Neural cell (in vitro differentiated cells): ENCODE results near the gene CLEC12A. TPM values are rescaled to one million over a fixed set of nuclear protein-coding genes. Genes with fewer than 3 reads are reported as not detected.

ENCODE experiments used
- H2AFZ ChIP-seq: fragments of 200-600, 300-800 bp; sonication (generic), shearing (Covaris generic); 2 replicates; pipeline ENCODE4 v1.6.0; 2014; ENCODE audit warnings: low read depth, mild to moderate bottlenecking, antibody characterized with exemption, low read length, moderate library complexity
- H3F3A ChIP-seq: fragments of 200-600 bp; shearing (Covaris generic); 2 replicates; pipeline ENCODE4 v1.6.1; 2016; ENCODE audit warnings: mild to moderate bottlenecking, moderate library complexity, mixed read lengths, antibody characterized with exemption, low read length; ENCODE audit not compliant: insufficient read depth, poor library complexity, severe bottlenecking
- H3K27ac ChIP-seq: fragments of 200-600, 300-800 bp; sonication (generic), shearing (Covaris generic); 2 replicates; pipeline ENCODE4 v1.5.1; 2014; ENCODE audit warnings: mild to moderate bottlenecking, low read length, moderate library complexity
- H3K27me3 ChIP-seq: fragments of 300-800, 200-600 bp; sonication (generic), shearing (Covaris generic); 2 replicates; pipeline ENCODE4 v1.6.0; 2014; ENCODE audit warnings: mild to moderate bottlenecking, low read depth, low read length, moderate library complexity; ENCODE audit not compliant: insufficient read depth
- H3K36me3 ChIP-seq: fragments of 300-800, 200-600 bp; sonication (generic), shearing (Covaris generic); 2 replicates; pipeline ENCODE4 v1.5.1; 2014; ENCODE audit warnings: mild to moderate bottlenecking, antibody characterized with exemption, low read length, moderate library complexity; ENCODE audit not compliant: insufficient read depth
- H3K4me2 ChIP-seq: fragments of 300-800, 200-600 bp; sonication (generic), shearing (Covaris generic); 2 replicates; pipeline ENCODE4 v1.6.0; 2014; ENCODE audit warnings: mild to moderate bottlenecking, low read length
- H3K4me3 ChIP-seq: fragments of 300-800, 200-600 bp; sonication (generic), shearing (Covaris generic); 2 replicates; pipeline ENCODE4 v1.5.1; 2014; ENCODE audit warnings: mild to moderate bottlenecking, low read length, moderate library complexity
- H3K79me2 ChIP-seq: fragments of 200-600 bp; shearing (Covaris generic); replicated peaks from 2 replicates; pipeline ENCODE4 v1.6.0; 2014; ENCODE audit warnings: mild to moderate bottlenecking, low read length, moderate library complexity; ENCODE audit not compliant: insufficient read depth
- H3K9ac ChIP-seq: fragments of 300-800, 200-600 bp; sonication (generic), shearing (Covaris generic); 2 replicates; pipeline ENCODE4 v1.6.1; 2016; ENCODE audit warnings: mild to moderate bottlenecking, low read length, mixed read lengths
- H3K9me2 ChIP-seq: fragments of 200-600 bp; shearing (Covaris generic); 2 replicates; pipeline ENCODE4 v1.6.1; 2016; ENCODE audit warnings: mild to moderate bottlenecking, low read length, mixed read lengths; ENCODE audit not compliant: insufficient read depth
- H3K9me3 ChIP-seq: fragments of 200-600, 300-800 bp; sonication (generic), shearing (Covaris generic); 2 replicates; pipeline ENCODE4 v1.6.1; 2016; ENCODE audit warnings: mild to moderate bottlenecking, mixed run types, low read length, moderate library complexity, mixed read lengths
- H4K20me1 ChIP-seq: fragments of 200-600 bp; shearing (Covaris generic); 2 replicates; pipeline ENCODE4 v1.6.1; 2016; ENCODE audit warnings: mild to moderate bottlenecking, mixed run types; ENCODE audit not compliant: insufficient read depth
- EP300 ChIP-seq: fragments of 450-650 bp; conservative IDR thresholded peaks from 2 replicates; pipeline ENCODE4 v1.6.1; 2014; ENCODE audit warnings: antibody characterized with exemption, mild to moderate bottlenecking, moderate library complexity; ENCODE audit not compliant: poor library complexity, severe bottlenecking
- EZH2 ChIP-seq: fragments of 200-600, 300-800 bp; shearing (Covaris generic), sonication (generic); IDR thresholded peaks from 2 replicates; pipeline ENCODE4 v1.6.1; 2014; ENCODE audit warnings: antibody characterized with exemption, low read length, borderline replicate concordance, mild to moderate bottlenecking; ENCODE audit not compliant: insufficient read depth, poor library complexity, severe bottlenecking
- MXI1 ChIP-seq: fragments of 450-650 bp; conservative IDR thresholded peaks from 2 replicates; pipeline ENCODE4 v1.6.1; 2014; ENCODE audit warnings: antibody characterized with exemption, mild to moderate bottlenecking; ENCODE audit not compliant: poor library complexity, severe bottlenecking
- POLR2AphosphoS5 ChIP-seq: IDR thresholded peaks from 2 replicates; pipeline ENCODE4 v1.6.1; 2012
- RAD21 ChIP-seq: fragments of 450-650 bp; conservative IDR thresholded peaks from 2 replicates; pipeline ENCODE4 v1.6.1; 2014; ENCODE audit warnings: antibody characterized with exemption, mild to moderate bottlenecking, moderate library complexity
- SMC3 ChIP-seq: fragments of 450-650 bp; conservative IDR thresholded peaks from 2 replicates; pipeline ENCODE4 v1.6.1; 2014; ENCODE audit warnings: antibody characterized with exemption, mild to moderate bottlenecking, moderate library complexity; ENCODE audit not compliant: poor library complexity
- TAF1 ChIP-seq: IDR thresholded peaks from 2 replicates; pipeline ENCODE4 v1.6.1; 2012; ENCODE audit warnings: low read depth
- polyA plus RNA-seq: library from polyadenylated mRNA; depleted of rRNA; stranded (reverse); fragments of >200 nt; gene quantifications from 2 replicates; pipeline ENCODE4 v1.2.3, GENCODE V29; 2014
- TF ChIP-seq, protein P1 (sequence below): IDR thresholded peaks from 2 replicates; pipeline ENCODE4 v1.6.1; 2012; ENCODE audit warnings: borderline replicate concordance
- TF ChIP-seq, protein P2 (sequence below): fragments of 450-650 bp; IDR thresholded peaks from 2 replicates; pipeline ENCODE4 v1.5.1; 2014; ENCODE audit warnings: antibody characterized with exemption, mild to moderate bottlenecking, moderate library complexity; ENCODE audit not compliant: poor library complexity, severe bottlenecking

The CLEC12A gene
- polyA plus RNA-seq, 1 donor from 2014 or later: not detected

DNA sequence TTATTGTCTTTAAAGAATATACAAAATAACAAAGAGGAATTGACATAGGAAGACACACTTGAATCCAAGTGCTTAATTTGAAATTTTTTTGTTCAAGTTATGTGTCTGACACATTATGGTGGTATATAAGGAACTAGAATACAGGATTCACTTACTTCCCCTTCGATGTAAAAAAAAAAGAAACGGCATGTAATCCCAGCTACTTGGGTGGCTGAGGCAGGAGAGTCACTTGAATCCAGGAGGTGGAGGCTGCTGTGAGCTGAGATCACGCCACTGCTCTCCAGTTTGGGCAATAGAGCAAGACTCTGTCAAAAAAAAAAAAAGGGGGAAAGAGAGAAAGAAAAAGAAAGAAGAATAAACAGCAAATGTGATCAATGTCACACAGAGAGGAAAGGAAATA is 8.9 kb downstream of the CLEC12A start:
- H3F3A ChIP-seq: no peaks in the 10 kb centered on the region
- H2AFZ ChIP-seq: no peak overlapping the region
- H3K27me3 ChIP-seq: no peaks in the 10 kb centered on the region
- H3K4me3 ChIP-seq: no peak overlapping the region
- no peak overlapping the region for H3K9ac ChIP-seq
- H3K9me3 ChIP-seq: peaks cover 4% of the 10 kb centered on the region
- no peaks in the 10 kb centered on the region for H3K36me3 ChIP-seq
- TF ChIP-seq EP300 (no peak), POLR2AphosphoS5 (no peak), EZH2 (no peak), MXI1 (no peak), RAD21 (no peak), SMC3 (no peak), TAF1 (no peak)
- TF ChIP-seq, protein P1, sequence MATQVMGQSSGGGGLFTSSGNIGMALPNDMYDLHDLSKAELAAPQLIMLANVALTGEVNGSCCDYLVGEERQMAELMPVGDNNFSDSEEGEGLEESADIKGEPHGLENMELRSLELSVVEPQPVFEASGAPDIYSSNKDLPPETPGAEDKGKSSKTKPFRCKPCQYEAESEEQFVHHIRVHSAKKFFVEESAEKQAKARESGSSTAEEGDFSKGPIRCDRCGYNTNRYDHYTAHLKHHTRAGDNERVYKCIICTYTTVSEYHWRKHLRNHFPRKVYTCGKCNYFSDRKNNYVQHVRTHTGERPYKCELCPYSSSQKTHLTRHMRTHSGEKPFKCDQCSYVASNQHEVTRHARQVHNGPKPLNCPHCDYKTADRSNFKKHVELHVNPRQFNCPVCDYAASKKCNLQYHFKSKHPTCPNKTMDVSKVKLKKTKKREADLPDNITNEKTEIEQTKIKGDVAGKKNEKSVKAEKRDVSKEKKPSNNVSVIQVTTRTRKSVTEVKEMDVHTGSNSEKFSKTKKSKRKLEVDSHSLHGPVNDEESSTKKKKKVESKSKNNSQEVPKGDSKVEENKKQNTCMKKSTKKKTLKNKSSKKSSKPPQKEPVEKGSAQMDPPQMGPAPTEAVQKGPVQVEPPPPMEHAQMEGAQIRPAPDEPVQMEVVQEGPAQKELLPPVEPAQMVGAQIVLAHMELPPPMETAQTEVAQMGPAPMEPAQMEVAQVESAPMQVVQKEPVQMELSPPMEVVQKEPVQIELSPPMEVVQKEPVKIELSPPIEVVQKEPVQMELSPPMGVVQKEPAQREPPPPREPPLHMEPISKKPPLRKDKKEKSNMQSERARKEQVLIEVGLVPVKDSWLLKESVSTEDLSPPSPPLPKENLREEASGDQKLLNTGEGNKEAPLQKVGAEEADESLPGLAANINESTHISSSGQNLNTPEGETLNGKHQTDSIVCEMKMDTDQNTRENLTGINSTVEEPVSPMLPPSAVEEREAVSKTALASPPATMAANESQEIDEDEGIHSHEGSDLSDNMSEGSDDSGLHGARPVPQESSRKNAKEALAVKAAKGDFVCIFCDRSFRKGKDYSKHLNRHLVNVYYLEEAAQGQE: no peak
- TF ChIP-seq, protein P2, sequence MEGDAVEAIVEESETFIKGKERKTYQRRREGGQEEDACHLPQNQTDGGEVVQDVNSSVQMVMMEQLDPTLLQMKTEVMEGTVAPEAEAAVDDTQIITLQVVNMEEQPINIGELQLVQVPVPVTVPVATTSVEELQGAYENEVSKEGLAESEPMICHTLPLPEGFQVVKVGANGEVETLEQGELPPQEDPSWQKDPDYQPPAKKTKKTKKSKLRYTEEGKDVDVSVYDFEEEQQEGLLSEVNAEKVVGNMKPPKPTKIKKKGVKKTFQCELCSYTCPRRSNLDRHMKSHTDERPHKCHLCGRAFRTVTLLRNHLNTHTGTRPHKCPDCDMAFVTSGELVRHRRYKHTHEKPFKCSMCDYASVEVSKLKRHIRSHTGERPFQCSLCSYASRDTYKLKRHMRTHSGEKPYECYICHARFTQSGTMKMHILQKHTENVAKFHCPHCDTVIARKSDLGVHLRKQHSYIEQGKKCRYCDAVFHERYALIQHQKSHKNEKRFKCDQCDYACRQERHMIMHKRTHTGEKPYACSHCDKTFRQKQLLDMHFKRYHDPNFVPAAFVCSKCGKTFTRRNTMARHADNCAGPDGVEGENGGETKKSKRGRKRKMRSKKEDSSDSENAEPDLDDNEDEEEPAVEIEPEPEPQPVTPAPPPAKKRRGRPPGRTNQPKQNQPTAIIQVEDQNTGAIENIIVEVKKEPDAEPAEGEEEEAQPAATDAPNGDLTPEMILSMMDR: no peak
- H3K4me2 ChIP-seq: no peak overlapping the region
- H3K9me2 ChIP-seq: no peaks in the 10 kb centered on the region
- H3K79me2 ChIP-seq: no peaks in the 10 kb centered on the region
- H3K27ac ChIP-seq: no peak overlapping the region
- no peaks in the 10 kb centered on the region for H4K20me1 ChIP-seq

DNA sequence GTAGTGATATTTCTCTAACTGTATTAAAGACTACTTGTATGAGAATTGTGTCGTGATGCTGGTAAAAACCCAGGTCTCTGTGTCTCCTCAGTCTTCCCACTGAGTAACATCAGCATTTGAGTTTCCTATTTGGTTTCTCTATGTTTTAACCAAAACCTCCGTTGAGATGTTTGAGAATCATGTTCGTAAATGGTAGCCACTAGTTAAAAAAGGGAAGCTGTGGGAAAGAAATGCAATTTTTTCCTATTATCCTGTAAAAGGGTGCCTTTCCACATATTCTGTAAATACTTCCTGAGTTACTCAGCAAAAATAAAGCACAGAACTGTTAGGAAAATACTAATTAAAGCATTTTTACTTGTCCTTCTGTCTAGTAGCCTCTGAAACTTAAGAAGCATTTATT is 20.7 kb downstream of the CLEC12A start:
- no peaks in the 10 kb centered on the region for H3K9me2 ChIP-seq
- no peak overlapping the region for H3K4me2 ChIP-seq
- H3K36me3 ChIP-seq: no peaks in the 10 kb centered on the region
- no peaks in the 10 kb centered on the region for H3K9me3 ChIP-seq
- no peaks in the 10 kb centered on the region for H3F3A ChIP-seq
- H4K20me1 ChIP-seq: no peaks in the 10 kb centered on the region
- H3K27ac ChIP-seq: no peak overlapping the region
- no peak overlapping the region for H3K4me3 ChIP-seq
- H2AFZ ChIP-seq: no peak overlapping the region
- H3K27me3 ChIP-seq: no peaks in the 10 kb centered on the region
- H3K79me2 ChIP-seq: no peaks in the 10 kb centered on the region
- no peak overlapping the region for H3K9ac ChIP-seq
- TF ChIP-seq, protein P2: no peak
- TF ChIP-seq, protein P1: no peak
- TF ChIP-seq RAD21 (no peak), SMC3 (no peak), TAF1 (no peak), EZH2 (no peak), POLR2AphosphoS5 (no peak), EP300 (no peak), MXI1 (no peak)
